Fibroblast of pulmonary artery (primary cell): ENCODE data around the gene OSER1.

ENCODE experiments used
- DNase-seq: peaks from one replicate; pipeline ENCODE4 v3.0.0-alpha.2; 2010; ENCODE audit warnings: low read depth
- H3K4me3 ChIP-seq: replicated peaks from 2 replicates; pipeline ENCODE4 v1.5.1; 2011; ENCODE audit warnings: low read depth, mild to moderate bottlenecking, control low read depth, low read length, moderate library complexity
- TF ChIP-seq, protein P1 (sequence below): IDR thresholded peaks from 2 replicates; pipeline ENCODE4 v1.5.1; 2011; ENCODE audit warnings: mild to moderate bottlenecking, control low read depth, low read length, inconsistent platforms; ENCODE audit errors: missing control alignments

OSER1 gene

DNA sequence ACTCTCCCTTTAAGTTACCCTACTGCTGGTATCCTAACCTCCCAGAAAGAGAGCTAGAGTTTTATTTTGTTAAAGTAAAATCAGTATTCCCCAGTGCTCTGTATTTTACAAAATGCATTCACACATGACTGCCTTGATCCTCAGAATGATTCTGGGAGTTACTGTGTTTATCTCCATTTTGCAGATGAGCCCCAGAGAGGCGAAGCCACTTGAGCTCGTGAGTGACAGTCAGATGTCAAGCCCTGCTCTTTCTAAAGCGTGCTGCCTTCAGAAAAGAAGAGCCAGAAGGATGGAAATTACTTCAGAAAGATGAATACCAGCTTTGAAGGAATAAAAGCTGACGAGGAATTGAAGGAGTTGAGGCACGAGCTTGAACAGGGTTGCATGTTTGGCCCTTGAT is 14.1 kb upstream of the OSER1 start:
- DNase-seq: no peak
- TF ChIP-seq, protein P1, sequence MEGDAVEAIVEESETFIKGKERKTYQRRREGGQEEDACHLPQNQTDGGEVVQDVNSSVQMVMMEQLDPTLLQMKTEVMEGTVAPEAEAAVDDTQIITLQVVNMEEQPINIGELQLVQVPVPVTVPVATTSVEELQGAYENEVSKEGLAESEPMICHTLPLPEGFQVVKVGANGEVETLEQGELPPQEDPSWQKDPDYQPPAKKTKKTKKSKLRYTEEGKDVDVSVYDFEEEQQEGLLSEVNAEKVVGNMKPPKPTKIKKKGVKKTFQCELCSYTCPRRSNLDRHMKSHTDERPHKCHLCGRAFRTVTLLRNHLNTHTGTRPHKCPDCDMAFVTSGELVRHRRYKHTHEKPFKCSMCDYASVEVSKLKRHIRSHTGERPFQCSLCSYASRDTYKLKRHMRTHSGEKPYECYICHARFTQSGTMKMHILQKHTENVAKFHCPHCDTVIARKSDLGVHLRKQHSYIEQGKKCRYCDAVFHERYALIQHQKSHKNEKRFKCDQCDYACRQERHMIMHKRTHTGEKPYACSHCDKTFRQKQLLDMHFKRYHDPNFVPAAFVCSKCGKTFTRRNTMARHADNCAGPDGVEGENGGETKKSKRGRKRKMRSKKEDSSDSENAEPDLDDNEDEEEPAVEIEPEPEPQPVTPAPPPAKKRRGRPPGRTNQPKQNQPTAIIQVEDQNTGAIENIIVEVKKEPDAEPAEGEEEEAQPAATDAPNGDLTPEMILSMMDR: no peak
- no peak overlapping the region for H3K4me3 ChIP-seq

DNA sequence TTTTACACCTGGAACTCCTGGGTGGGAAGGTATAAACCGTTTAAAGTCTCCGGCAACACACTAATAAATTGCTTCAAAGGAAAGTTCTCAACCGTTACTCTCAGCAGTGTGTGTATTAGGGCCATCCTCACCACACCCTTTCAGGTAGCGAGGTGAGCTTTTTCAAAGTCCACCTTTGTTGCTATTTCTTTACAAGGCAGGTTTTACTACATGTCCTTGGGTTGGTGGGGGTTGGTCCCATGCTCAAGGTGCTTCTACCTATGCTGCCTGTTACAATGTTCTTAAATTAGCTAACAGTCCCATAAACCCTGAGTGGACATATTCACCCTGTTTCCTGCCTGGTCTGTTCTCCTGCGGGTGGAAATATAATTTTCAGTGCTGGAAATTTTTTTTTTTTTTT is 13.2 kb upstream of the OSER1 start:
- no peak for DNase-seq
- H3K4me3 ChIP-seq: no peak overlapping the region
- TF ChIP-seq, protein P1: no peak

DNA sequence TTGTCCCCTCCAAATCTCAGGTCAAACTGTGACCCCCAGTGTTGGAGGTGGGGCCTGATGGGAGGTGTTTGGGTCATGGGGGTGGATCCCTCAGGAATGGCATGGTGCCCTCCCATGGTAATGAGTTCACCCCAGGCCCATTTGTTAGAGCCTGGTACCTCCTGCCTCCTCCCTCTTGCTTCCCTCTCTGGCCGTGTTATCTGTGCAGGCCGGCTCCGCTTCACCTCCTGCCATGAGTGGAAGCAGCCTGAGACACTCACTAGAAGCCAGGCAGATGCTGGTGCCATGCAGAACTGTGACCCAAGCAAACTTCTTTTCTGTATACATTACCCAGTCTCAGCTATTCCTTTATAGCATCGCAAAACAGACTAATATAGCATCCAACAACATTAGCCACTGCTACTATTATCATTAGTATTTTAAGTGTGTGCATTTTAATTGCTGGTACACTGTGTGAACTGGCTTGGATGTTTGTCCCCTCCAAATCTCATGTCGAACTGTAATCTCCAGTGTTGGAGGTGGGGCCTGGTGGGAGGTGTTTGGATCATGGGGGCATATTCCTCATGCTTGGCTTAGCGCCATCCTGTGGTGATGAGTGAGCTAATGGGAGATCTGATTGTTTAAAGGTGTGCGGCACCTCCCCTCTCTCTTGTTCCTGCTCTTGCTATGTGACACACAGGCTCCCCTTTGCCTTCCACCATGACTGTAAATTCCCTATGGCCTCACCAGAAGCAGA is 12.2 kb upstream of the OSER1 start:
- TF ChIP-seq, protein P1: no peak
- no peak for DNase-seq
- H3K4me3 ChIP-seq: no peak overlapping the region

DNA sequence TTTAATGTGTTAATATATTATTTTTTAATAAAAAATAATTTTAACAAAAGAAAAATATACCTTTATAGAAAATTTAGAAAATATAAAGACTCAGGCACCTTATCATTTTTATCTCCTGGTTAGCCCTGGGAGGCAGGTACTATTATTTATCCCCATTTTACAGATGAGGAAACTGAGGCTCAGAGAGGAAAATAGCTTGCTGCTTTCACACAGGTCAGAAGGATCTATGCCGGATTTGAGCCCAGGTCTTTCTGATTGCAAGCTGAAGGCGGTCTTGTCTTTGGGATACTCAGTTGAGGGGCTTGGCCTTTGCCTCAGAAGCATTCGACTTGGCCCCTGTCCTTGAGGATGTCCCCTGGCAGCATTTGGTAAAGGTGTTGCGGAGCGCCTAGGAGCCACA is 11.5 kb upstream of the OSER1 start:
- TF ChIP-seq, protein P1: no peak
- DNase-seq: no peak
- no peak overlapping the region for H3K4me3 ChIP-seq

DNA sequence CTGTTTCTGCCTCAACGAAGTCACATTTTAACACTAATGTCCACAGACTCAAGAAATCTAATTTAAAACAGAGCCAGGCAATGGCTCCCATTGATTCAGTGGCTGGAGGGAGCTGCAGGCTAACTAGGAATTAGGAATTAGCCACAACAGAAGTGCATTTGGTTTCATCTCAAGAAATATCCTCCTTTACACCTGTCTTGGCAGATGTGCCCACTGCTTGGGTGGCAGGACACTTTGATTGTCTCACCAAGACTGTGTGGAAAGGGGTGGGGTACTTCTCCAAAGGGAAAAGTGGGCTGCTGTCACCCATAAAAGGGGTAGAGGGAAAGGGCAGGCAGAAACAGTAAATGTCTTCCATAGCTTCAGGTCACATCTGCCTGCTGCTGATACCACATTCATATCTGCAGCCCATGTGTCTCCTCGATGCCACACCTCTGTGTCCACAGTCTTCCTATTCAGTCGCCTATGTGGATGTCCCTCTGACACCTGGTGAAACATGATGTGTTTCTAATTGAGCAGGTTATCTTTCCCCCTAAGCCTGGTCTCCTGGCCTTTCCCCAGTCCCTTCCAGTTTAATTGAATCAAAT is 10.9 kb upstream of the OSER1 start:
- DNase-seq: no peak
- no peak overlapping the region for H3K4me3 ChIP-seq
- TF ChIP-seq, protein P1: no peak

DNA sequence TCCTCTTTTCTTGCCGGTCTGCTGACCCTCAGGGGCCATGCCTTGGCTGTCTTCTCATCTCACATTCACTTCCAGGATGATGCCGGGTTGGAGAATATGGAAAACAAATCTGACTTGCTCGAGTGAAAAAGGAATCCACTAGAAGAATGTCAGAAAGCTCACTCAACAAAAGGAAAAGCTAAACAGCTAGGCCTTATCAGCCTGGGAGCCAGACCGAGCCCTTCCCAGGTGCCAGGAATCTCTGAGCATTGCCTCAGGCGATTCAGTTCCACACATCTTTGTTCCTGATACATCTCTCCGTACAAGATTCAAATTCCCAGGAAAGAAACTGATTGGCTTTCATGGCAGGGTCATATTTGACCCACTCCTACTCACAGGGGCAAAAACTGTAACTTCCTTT is 9.2 kb upstream of the OSER1 start:
- no peak for DNase-seq
- TF ChIP-seq, protein P1: no peak
- H3K4me3 ChIP-seq: no peak overlapping the region

DNA sequence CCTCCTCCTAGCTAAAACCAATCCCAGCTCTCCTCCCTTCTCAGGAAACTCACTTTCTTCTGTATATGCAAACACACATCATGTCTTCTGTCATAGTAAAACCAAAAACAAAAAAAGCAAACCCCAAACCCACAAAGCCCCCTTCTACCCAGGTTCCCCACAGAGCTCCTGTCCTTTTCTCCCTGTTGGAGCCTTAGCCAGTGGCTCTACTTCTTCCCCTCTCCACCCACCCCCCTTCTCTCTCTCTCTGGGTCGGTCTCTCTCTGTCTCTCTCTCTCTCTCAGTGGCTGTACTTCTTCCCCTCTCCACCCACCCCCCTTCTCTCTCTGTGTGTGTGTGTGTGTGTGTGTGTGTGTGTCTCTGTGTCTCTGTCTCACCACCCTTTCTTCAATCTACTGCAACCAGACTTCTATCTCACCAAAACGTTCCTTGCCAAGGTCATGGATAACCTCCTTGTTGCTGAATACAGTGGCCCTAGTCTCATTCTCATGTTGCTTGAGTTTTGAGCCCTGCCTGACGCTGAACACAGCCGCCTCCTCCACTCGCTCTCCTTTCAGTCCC is 8.7 kb upstream of the OSER1 start:
- TF ChIP-seq, protein P1: no peak
- no peak overlapping the region for H3K4me3 ChIP-seq
- DNase-seq: no peak
